Adrenal gland (tissue), 12 donors: ENCODE data around the gene WWOX. TPM values are rescaled to one million over a fixed set of nuclear protein-coding genes. Genes with fewer than 3 reads are reported as not detected.

Source experiments
- DNase-seq, 7 donors: peaks; one replicate each; pipeline ENCODE4 v3.0.0-alpha.2; 2019 to 2020
- H3K27ac ChIP-seq, 5 donors: fragments of 200-600 bp; sonication (generic) in 4 of 5; 1 replicate in 3 of 5; 2 replicates in 2 of 5; pipeline versions ENCODE4 v1.5.1 to v1.8.0; 2016 to 2020; ENCODE audit warnings: mild to moderate bottlenecking in 1 of 5
- H3K27me3 ChIP-seq: fragments of 200-600 bp; 2 replicates; pipeline ENCODE4 v1.8.0; 2021
- H3K36me3 ChIP-seq, 2 donors: fragments of 200-600 bp; replicated peaks in 1 of 2; 1 replicate in 1 of 2; 2 replicates in 1 of 2; pipeline versions ENCODE4 v1.5.1 to v1.8.0; 2018 to 2022
- H3K4me1 ChIP-seq, 2 donors: fragments of 200-600 bp; replicated peaks in 1 of 2; 1 replicate in 1 of 2; 2 replicates in 1 of 2; pipeline versions ENCODE4 v1.5.1 to v1.8.0; 2018 to 2021
- H3K4me3 ChIP-seq, 4 donors: fragments of 200-600 bp; sonication (generic) in 3 of 4; one replicate each; pipeline ENCODE4 v1.5.1; 2016 to 2018
- H3K9me3 ChIP-seq, 3 donors: fragments of 200-600 bp; sonication (generic) in 1 of 3; replicated peaks in 1 of 3; 1 replicate in 2 of 3; 2 replicates in 1 of 3; pipeline versions ENCODE4 v1.5.1 to v1.8.0; 2016 to 2021
- CTCF ChIP-seq, 6 experiments: fragments of 450-650 bp in 4 of 6; fragments of 200-600 bp in 2 of 6; sonication (generic) in 1 of 6; IDR thresholded peaks; 1 replicate in 5 of 6; 2 replicates in 1 of 6; pipeline versions ENCODE4 v1.5.1 to v1.8.0; 2016 to 2021; ENCODE audit warnings: antibody characterized with exemption in 6 of 6, mild to moderate bottlenecking in 2 of 6, moderate library complexity in 1 of 6
- POLR2A ChIP-seq, 2 donors: fragments of 450-650 bp; IDR thresholded peaks; one replicate each; pipeline ENCODE4 v1.6.1; 2017; ENCODE audit warnings: antibody characterized with exemption in 2 of 2, mild to moderate bottlenecking in 2 of 2, moderate library complexity in 1 of 2
- WGBS, 4 donors: extraction: QIAGEN DNeasy Blood & Tissue Kit in 2 of 4; methylation state at CpG; one replicate each; pipeline versions ENCODE4 v1.1.5 to v1.1.7; 2013 to 2017; 5-methylcytosine and 5-hydroxymethylcytosine counted together
- intact Hi-C, 2 donors: fragments of 100-400 bp; cut with DNase I; formaldehyde crosslinking; loops; one replicate each; pipeline versions ENCODE4 v1.14.1 to v1.15.0; 2022 to 2023
- polyA plus RNA-seq, 3 donors: library from polyadenylated mRNA; stranded (reverse); fragments of 200-250 nt in 2 of 3; fragments of 350-450 nt in 1 of 3; fragmentation: Illumina TruSeq in 1 of 3; extraction: RNeasy Lipid Tissue Mini Kit (QIAGEN cat#74804) in 1 of 3; gene quantifications; one replicate each; pipeline ENCODE4 v1.2.3, GENCODE V29; 2013 to 2014
- total RNA-seq, 9 donors: library from RNA; depleted of rRNA in 4 of 9; stranded (reverse); fragments of >200 nt in 4 of 9; fragments of 120-200 nt in 1 of 9; fragmentation: NEBNext Ultra II Directional in 1 of 9; extraction: Animal tissue kit (Norgen Biotek cat#: 25700) in 1 of 9; gene quantifications; one replicate each; pipeline versions ENCODE4 v1.1.0 to v1.2.4, GENCODE V29; 2013 to 2023
- donor health status: healthy with polysubstance abuse.
- donor health status: Bipolar disorder and iron deficiency.
- donor health status: DM: yes; HTN: yes; CAD: no.
- donor health status: DM: no; HTN: no; CAD: no.
- donor health status: DM: no; HTN: no; CAD: no.
- donor health status: DM: yes; HTN: yes; CAD: no.

WWOX gene
- total and polyA plus RNA-seq, 12 donors, result 11.8 to 74.6 (median 20.5) TPM

- no peak for DNase-seq
- Histone ChIP-seq H3K9me3 (no peaks in the 10 kb centered on the region), H3K27me3 (no peaks in the 10 kb centered on the region), H3K4me1 (no peaks in the 10 kb centered on the region), H3K36me3 (no peaks in the 10 kb centered on the region), H3K4me3 (no peak overlapping the region), H3K27ac (no peak overlapping the region)
- WGBS, 4 donors, result 88 to 95% (median 93%) methylated on average over 2 of the region's 2 CpGs
- TF ChIP-seq CTCF (IDR thresholded peaks at IDR 0.05), result no peak
- no peak for TF ChIP-seq POLR2A (IDR thresholded peaks at IDR 0.05)
- intact Hi-C loops, result no loop called here
These were observed 112.5 kb downstream of the WWOX start for GRCh38 chr16:78211946-78212345.

GRCh38 chr16:78212674-78213073, 113.2 kb downstream of the WWOX start:
- no peaks in the 10 kb centered on the region for H3K4me1 ChIP-seq
- WGBS, 4 donors, result 94 to 97% (median 96%) methylated on average over 6 to 7 of the region's 7 CpGs
- H3K4me3 ChIP-seq, result no peak overlapping the region
- H3K9me3 ChIP-seq, result no peaks in the 10 kb centered on the region
- intact Hi-C loops, result no loop called here
- H3K36me3 ChIP-seq, result no peaks in the 10 kb centered on the region
- H3K27ac ChIP-seq, result no peak overlapping the region
- no peaks in the 10 kb centered on the region for H3K27me3 ChIP-seq
- no peak for TF ChIP-seq POLR2A (IDR thresholded peaks at IDR 0.05)
- TF ChIP-seq CTCF (IDR thresholded peaks at IDR 0.05), result no peak
- no peak for DNase-seq

GRCh38 chr16:78213751-78214150, 114.3 kb downstream of the WWOX start:
- no peaks in the 10 kb centered on the region for H3K27me3 ChIP-seq
- no peak overlapping the region for H3K27ac ChIP-seq
- H3K4me3 ChIP-seq, result no peak overlapping the region
- H3K36me3 ChIP-seq, result no peaks in the 10 kb centered on the region
- intact Hi-C loops, result no loop called here
- no peak for DNase-seq
- TF ChIP-seq CTCF (IDR thresholded peaks at IDR 0.05) (no peak), POLR2A (IDR thresholded peaks at IDR 0.05) (no peak)
- H3K4me1 ChIP-seq, result no peaks in the 10 kb centered on the region
- 90 to 97% (median 94%) methylated on average over 3 to 7 of the region's 7 CpGs for WGBS, 4 donors
- H3K9me3 ChIP-seq, result no peaks in the 10 kb centered on the region

GRCh38 chr16:78215222-78215621, 115.8 kb downstream of the WWOX start:
- no peaks in the 10 kb centered on the region for H3K27me3 ChIP-seq
- no peak overlapping the region for H3K27ac ChIP-seq
- H3K36me3 ChIP-seq, result no peaks in the 10 kb centered on the region
- DNase-seq, result no peak
- no peaks in the 10 kb centered on the region for H3K9me3 ChIP-seq
- no peaks in the 10 kb centered on the region for H3K4me1 ChIP-seq
- no peak for TF ChIP-seq POLR2A (IDR thresholded peaks at IDR 0.05)
- H3K4me3 ChIP-seq, result no peak overlapping the region
- intact Hi-C loops, result no loop called here
- WGBS, 4 donors, result 91 to 98% (median 96%) methylated on average over 9 of the region's 9 CpGs

- 89 to 92% (median 91%) methylated on average over 4 of the region's 4 CpGs for WGBS, 4 donors
These were observed 116.8 kb downstream of the WWOX start for GRCh38 chr16:78216166-78216745.

More at GRCh38 chr16:78216166-78216745, 116.8 kb downstream of the WWOX start:
- no peak overlapping the region for H3K27ac ChIP-seq
- intact Hi-C loops, result no loop called here
- H3K27me3 ChIP-seq, result no peaks in the 10 kb centered on the region
- TF ChIP-seq POLR2A (IDR thresholded peaks at IDR 0.05) (no peak), CTCF (IDR thresholded peaks at IDR 0.05) (no peak)
- no peaks in the 10 kb centered on the region for H3K4me1 ChIP-seq
- no peaks in the 10 kb centered on the region for H3K36me3 ChIP-seq
- DNase-seq, result no peak
- no peaks in the 10 kb centered on the region for H3K9me3 ChIP-seq
- H3K4me3 ChIP-seq, result no peak overlapping the region
